Gastroesophageal sphincter (tissue), 4 donors: ENCODE results near the gene DDX51. TPM values are rescaled to one million over a fixed set of nuclear protein-coding genes. Genes with fewer than 3 reads are reported as not detected.

Source experiments
- ATAC-seq: fragments of 150-250 bp; one replicate; pipeline ENCODE4 v1.9.1; 2016; ENCODE audit warnings: mild to moderate bottlenecking, moderate library complexity
- H3K27ac ChIP-seq, 4 donors: fragments of 200-600 bp; sonication (generic) in 3 of 4; 1 replicate in 3 of 4; 2 replicates in 1 of 4; pipeline ENCODE4 v1.5.1; 2016 to 2019
- H3K27me3 ChIP-seq: fragments of 200-600 bp; sonication (generic); one replicate; pipeline ENCODE4 v1.5.1; 2019
- H3K36me3 ChIP-seq, 2 donors: fragments of 200-600 bp; sonication (generic); one replicate each; pipeline ENCODE4 v1.5.1; 2019; ENCODE audit warnings: control low read depth in 1 of 2
- H3K4me1 ChIP-seq, 3 donors: fragments of 200-600 bp; sonication (generic); 1 replicate in 2 of 3; 2 replicates in 1 of 3; pipeline ENCODE4 v1.5.1; 2016 to 2019; ENCODE audit warnings: control low read depth in 2 of 3
- H3K4me3 ChIP-seq, 2 donors: fragments of 200-600 bp; sonication (generic); one replicate each; pipeline ENCODE4 v1.5.1; 2019; ENCODE audit warnings: mild to moderate bottlenecking in 1 of 2, moderate library complexity in 1 of 2
- H3K9me3 ChIP-seq, 3 donors: fragments of 200-600 bp; sonication (generic); one replicate each; pipeline ENCODE4 v1.5.1; 2017 to 2019; ENCODE audit warnings: control low read depth in 2 of 3
- CTCF ChIP-seq, 4 experiments: fragments of 200-600 bp in 2 of 4; fragments of 450-650 bp in 2 of 4; sonication (generic) in 1 of 4; IDR thresholded peaks; one replicate each; pipeline ENCODE4 v1.5.1; 2017 to 2019; ENCODE audit warnings: antibody characterized with exemption in 4 of 4, mild to moderate bottlenecking in 2 of 4, moderate library complexity in 2 of 4
- EP300 ChIP-seq: sonication (generic); formaldehyde crosslinking; IDR thresholded peaks from one replicate; pipeline ENCODE4 v1.6.1; 2017; ENCODE audit warnings: antibody characterized with exemption, mild to moderate bottlenecking
- POLR2A ChIP-seq, 2 donors: fragments of 450-650 bp; IDR thresholded peaks; one replicate each; pipeline ENCODE4 v1.6.1; 2017; ENCODE audit warnings: antibody characterized with exemption in 2 of 2, mild to moderate bottlenecking in 2 of 2, moderate library complexity in 1 of 2
- POLR2AphosphoS5 ChIP-seq: sonication (generic); formaldehyde crosslinking; IDR thresholded peaks from one replicate; pipeline ENCODE4 v1.6.1; 2017; ENCODE audit warnings: antibody characterized with exemption
- WGBS, 2 donors: methylation state at CpG; one replicate each; pipeline ENCODE4 v1.1.5; 2018; ENCODE audit warnings: low coverage in 1 of 2; 5-methylcytosine and 5-hydroxymethylcytosine counted together
- total RNA-seq, 4 donors: library from RNA; depleted of rRNA; stranded (reverse); fragments of >200 nt; gene quantifications; one replicate each; pipeline ENCODE4 v1.1.0, GENCODE V29; 2016

DDX51 gene, protein sequence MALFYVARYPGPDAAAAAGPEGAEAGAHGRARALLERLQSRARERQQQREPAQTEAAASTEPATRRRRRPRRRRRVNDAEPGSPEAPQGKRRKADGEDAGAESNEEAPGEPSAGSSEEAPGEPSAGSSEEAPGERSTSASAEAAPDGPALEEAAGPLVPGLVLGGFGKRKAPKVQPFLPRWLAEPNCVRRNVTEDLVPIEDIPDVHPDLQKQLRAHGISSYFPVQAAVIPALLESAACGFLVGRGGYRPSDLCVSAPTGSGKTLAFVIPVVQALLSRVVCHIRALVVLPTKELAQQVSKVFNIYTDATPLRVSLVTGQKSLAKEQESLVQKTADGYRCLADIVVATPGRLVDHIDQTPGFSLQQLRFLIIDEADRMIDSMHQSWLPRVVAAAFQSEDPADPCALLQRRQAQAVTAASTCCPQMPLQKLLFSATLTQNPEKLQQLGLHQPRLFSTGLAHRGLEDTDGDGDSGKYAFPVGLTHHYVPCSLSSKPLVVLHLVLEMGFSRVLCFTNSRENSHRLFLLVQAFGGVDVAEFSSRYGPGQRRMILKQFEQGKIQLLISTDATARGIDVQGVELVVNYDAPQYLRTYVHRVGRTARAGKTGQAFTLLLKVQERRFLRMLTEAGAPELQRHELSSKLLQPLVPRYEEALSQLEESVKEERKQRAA
- 10 to 100 TPM in 3 of 4 donors, 1 to 10 TPM in 1; 4.8 to 14.7 (median 11.7) TPM for total RNA-seq

GRCh38 chr12:132144115-132144809 lies at the start of gene DDX51, which contains the start of gene NOC4L:
Gene DDX51 (minus strand): TSS chr12:132144319. CDS start chr12:132144296, 23 bp downstream.
Gene NOC4L (plus strand): TSS chr12:132144457. CDS start chr12:132144489, 32 bp downstream.
- peak within 1 kb of the TSS; percentile 73 to 98 for H3K4me3 ChIP-seq
- H3K27ac ChIP-seq = peak within 1 kb of the TSS; percentile 72 to 94 (median 90)
- no peaks in the 10 kb centered on the region for H3K9me3 ChIP-seq
- WGBS, 2 donors = no CpG with 5 or more reads among the region's 100 CpGs
- no peaks in the 10 kb centered on the region for H3K27me3 ChIP-seq
- peaks cover 0 to 38% (median 18%) of the 10 kb centered on the region in 3 donors for H3K4me1 ChIP-seq
- TF ChIP-seq POLR2AphosphoS5 = peak; percentile 95
- peak; percentile 80 to 85 for TF ChIP-seq POLR2A (IDR thresholded peaks at IDR 0.05)
- no peak for TF ChIP-seq EP300
- peak in 2 of 4 experiments; percentile 26 to 27 for TF ChIP-seq CTCF (IDR thresholded peaks at IDR 0.05)
- peak; percentile 94 for ATAC-seq
- peaks cover 0 to 66% of the 10 kb centered on the region in 2 donors for H3K36me3 ChIP-seq

- 68 to 84% methylated on average over 2 to 4 of the region's 31 CpGs for WGBS, 2 donors
- H3K9me3 ChIP-seq = peaks cover 0 to 29% (median 0%) of the 10 kb centered on the region in 3 donors
- no peak for TF ChIP-seq POLR2A (IDR thresholded peaks at IDR 0.05)
- TF ChIP-seq EP300 = no peak
- TF ChIP-seq CTCF (IDR thresholded peaks at IDR 0.05) = no peak
- TF ChIP-seq POLR2AphosphoS5 = no peak
Measured at GRCh38 chr12:132191715-132192553, 47.8 kb upstream of the DDX51 start.

DNA sequence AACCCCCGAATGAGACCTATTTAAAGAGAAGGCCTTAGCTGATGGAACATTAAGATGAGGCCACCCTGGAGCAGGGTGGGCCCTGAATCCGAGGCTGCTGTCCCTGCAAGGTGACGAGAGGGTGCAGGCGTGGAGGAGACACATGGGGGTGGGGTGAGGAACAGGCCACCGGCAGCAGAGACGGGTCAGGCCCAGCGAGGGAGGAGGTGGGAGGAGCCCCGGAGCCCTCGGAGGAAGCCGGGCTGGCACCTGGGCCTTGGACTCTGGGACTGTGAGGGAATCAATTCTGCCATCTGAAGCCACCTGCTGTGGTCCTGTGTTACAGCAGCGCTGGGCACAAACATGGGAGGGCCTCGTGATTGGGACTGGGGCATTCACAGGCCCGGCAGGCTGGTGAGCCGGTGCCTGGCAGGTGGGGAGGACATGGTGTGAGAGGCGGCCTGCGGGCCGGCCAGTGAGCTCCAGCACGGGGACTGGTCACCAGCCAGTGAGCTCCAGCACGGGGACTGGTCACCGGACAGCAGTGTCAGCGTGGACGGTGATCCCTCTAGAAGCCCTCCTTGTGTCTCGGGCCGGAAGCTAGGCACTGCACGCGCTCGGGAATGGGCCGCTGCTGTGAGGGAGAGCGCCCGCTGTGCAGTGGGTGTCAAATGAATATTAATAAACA lies 46.8 kb upstream of the DDX51 start:
- TF ChIP-seq CTCF (IDR thresholded peaks at IDR 0.05) = no peak
- no peak for TF ChIP-seq POLR2A (IDR thresholded peaks at IDR 0.05)
- TF ChIP-seq POLR2AphosphoS5 = no peak
- TF ChIP-seq EP300 = no peak
- Histone ChIP-seq H3K9me3 (peaks cover 0 to 38% (median 0%) of the 10 kb centered on the region in 3 donors), H3K27ac (no peak overlapping the region), H3K4me3 (peak overlapping the region in 1 of 2 donors; percentile 57), H3K36me3 (no peaks in the 10 kb centered on the region), H3K4me1 (peaks cover 0 to 24% (median 9%) of the 10 kb centered on the region in 3 donors), H3K27me3 (no peaks in the 10 kb centered on the region)
- 69% methylated on average over 9 of the region's 30 CpGs; no CpG with 5 or more reads in 1 of the 2 donors for WGBS, 2 donors
- ATAC-seq = no peak

More at GRCh38 chr12:132191715-132192553, 47.8 kb upstream of the DDX51 start:
- no peak for ATAC-seq
- Histone ChIP-seq H3K27me3 (no peaks in the 10 kb centered on the region), H3K4me3 (no peak overlapping the region), H3K27ac (no peak overlapping the region), H3K4me1 (peaks cover 0 to 24% (median 9%) of the 10 kb centered on the region in 3 donors), H3K36me3 (no peaks in the 10 kb centered on the region)
